IMR-90 (cell line): Measurements from ENCODE around the gene POU4F1. TPM values are rescaled to one million over a fixed set of nuclear protein-coding genes. Genes with fewer than 3 reads are reported as not detected.

Experiments
- ATAC-seq: fragments of 200-7000 bp; cut with Tn5 transposase; 2 replicates; pipeline ENCODE4 v1.9.1; 2020; ENCODE audit warnings: low read depth, mild to moderate bottlenecking, moderate library complexity
- BruUV-seq: library from RNA; stranded (reverse); fragments of 400-500 nt; replicated peaks from 2 replicates; lab custom pipeline; 2021; lab: Mats Ljungman, UMichigan
- CTCF ChIA-PET: fragments of 300-600 bp; formaldehyde crosslinking; extraction: SDS; loops from one replicate; lab custom pipeline; 2021; ENCODE audit warnings: antibody characterized with exemption; lab: Yijun Ruan, JAX
- POLR2A ChIA-PET: fragments of 300-600 bp; sonication (Branson Sonifier 250); formaldehyde crosslinking; loops from one replicate; lab custom pipeline; 2022; ENCODE audit warnings: antibody characterized with exemption; ENCODE audit not compliant: unreplicated experiment; lab: Charles Lee
- DNase-seq: peaks from one replicate; pipeline ENCODE4 v3.0.0; 2013
- H2AFZ ChIP-seq: replicated peaks from 2 replicates; pipeline ENCODE3; 2013; ENCODE audit warnings: low read length, mild to moderate bottlenecking; ENCODE audit not compliant: poor library complexity
- H2AK5ac ChIP-seq: 2 replicates; pipeline ENCODE4 v1.6.1; 2013; ENCODE audit warnings: low read depth, low read length, inconsistent platforms
- H2AK9ac ChIP-seq: replicated peaks from 2 replicates; pipeline ENCODE3; 2013; ENCODE audit warnings: mild to moderate bottlenecking, low read depth, low read length, moderate library complexity; ENCODE audit not compliant: poor library complexity
- H2BK120ac ChIP-seq: 2 replicates; pipeline ENCODE4 v1.6.1; 2013; ENCODE audit warnings: low read depth, low read length, inconsistent platforms
- H2BK15ac ChIP-seq: 3 replicates; pipeline ENCODE4 v1.6.1; 2013; ENCODE audit warnings: low read depth, low read length, inconsistent platforms
- H2BK20ac ChIP-seq: 2 replicates; pipeline ENCODE4 v1.6.1; 2013; ENCODE audit warnings: low read depth, mild to moderate bottlenecking, inconsistent platforms, low read length, moderate library complexity
- H2BK5ac ChIP-seq: 2 replicates; pipeline ENCODE4 v1.6.1; 2013; ENCODE audit warnings: mild to moderate bottlenecking, low read depth, low read length, inconsistent platforms; ENCODE audit not compliant: poor library complexity, severe bottlenecking
- H3K14ac ChIP-seq: replicated peaks from 2 replicates; pipeline ENCODE4 v1.6.1; 2013; ENCODE audit warnings: low read depth, low read length, inconsistent platforms
- H3K18ac ChIP-seq: 2 replicates; pipeline ENCODE4 v1.6.1; 2013; ENCODE audit warnings: low read depth, low read length, control low read depth
- H3K23ac ChIP-seq: 2 replicates; pipeline ENCODE4 v1.6.1; 2013; ENCODE audit warnings: low read depth, low read length, inconsistent platforms
- H3K27ac ChIP-seq: 2 replicates; pipeline ENCODE4 v1.5.1; 2013; ENCODE audit warnings: mild to moderate bottlenecking, control low read depth, low read length; ENCODE audit not compliant: insufficient read depth
- H3K27me3 ChIP-seq: 2 replicates; pipeline ENCODE4 v1.6.1; 2013; ENCODE audit warnings: low read length; ENCODE audit not compliant: control insufficient read depth, insufficient read depth
- H3K36me3 ChIP-seq: 2 replicates; pipeline ENCODE4 v1.6.1; 2013; ENCODE audit warnings: low read length, mixed read lengths; ENCODE audit not compliant: control insufficient read depth, insufficient read depth
- H3K4ac ChIP-seq: 2 replicates; pipeline ENCODE4 v1.6.1; 2013; ENCODE audit warnings: low read depth, low read length, inconsistent platforms
- H3K4me1 ChIP-seq: 2 replicates; pipeline ENCODE4 v1.6.1; 2013; ENCODE audit warnings: low read length, mixed read lengths; ENCODE audit not compliant: control insufficient read depth, insufficient read depth
- H3K4me2 ChIP-seq: 2 replicates; pipeline ENCODE4 v1.6.1; 2013; ENCODE audit warnings: low read depth, mild to moderate bottlenecking, control low read depth, low read length, moderate library complexity
- H3K4me3 ChIP-seq: 2 replicates; pipeline ENCODE4 v1.5.1; 2013; ENCODE audit warnings: low read depth, mild to moderate bottlenecking, control low read depth, low read length, moderate library complexity; ENCODE audit not compliant: insufficient read depth
- H3K56ac ChIP-seq: 2 replicates; pipeline ENCODE4 v1.6.1; 2013; ENCODE audit warnings: low read length, inconsistent platforms; ENCODE audit not compliant: insufficient read depth; ENCODE audit errors: extremely low read depth
- H3K79me1 ChIP-seq, 2 experiments: 2 replicates each; pipeline ENCODE4 v1.6.1; 2013; ENCODE audit warnings: low read length in 2 of 2, inconsistent platforms in 1 of 2, low read depth in 1 of 2
- H3K9ac ChIP-seq: 2 replicates; pipeline ENCODE4 v1.6.1; 2013; ENCODE audit warnings: low read depth, low read length, control low read depth
- H3K9me1 ChIP-seq: 2 replicates; pipeline ENCODE4 v1.6.1; 2013; ENCODE audit warnings: low read length, inconsistent platforms; ENCODE audit not compliant: insufficient read depth
- H3K9me3 ChIP-seq: 2 replicates; pipeline ENCODE4 v1.6.1; 2013; ENCODE audit warnings: low read length; ENCODE audit not compliant: control insufficient read depth, insufficient read depth
- H4K20me1 ChIP-seq: 2 replicates; pipeline ENCODE4 v1.6.1; 2013; ENCODE audit warnings: low read length, inconsistent platforms; ENCODE audit not compliant: insufficient read depth
- H4K5ac ChIP-seq: 2 replicates; pipeline ENCODE4 v1.6.1; 2013; ENCODE audit warnings: mild to moderate bottlenecking, low read depth, low read length, control low read depth
- H4K8ac ChIP-seq, 2 experiments: 2 replicates each; pipeline ENCODE4 v1.6.1; 2013; ENCODE audit warnings: low read depth in 2 of 2, low read length in 2 of 2, control low read depth in 1 of 2, inconsistent platforms in 1 of 2
- H4K91ac ChIP-seq: 2 replicates; pipeline ENCODE4 v1.6.1; 2013; ENCODE audit warnings: low read depth, low read length, inconsistent platforms; ENCODE audit not compliant: insufficient read depth
- BHLHE40 ChIP-seq: fragments of 150-350 bp; IDR thresholded peaks from 2 replicates; pipeline ENCODE4 v1.6.1; 2016; ENCODE audit warnings: mild to moderate bottlenecking, low read depth, low read length
- CEBPB ChIP-seq: IDR thresholded peaks from 2 replicates; pipeline ENCODE4 v1.6.1; 2012; ENCODE audit warnings: low read depth, low read length, improper control_type of control experiment
- CHD1 ChIP-seq: IDR thresholded peaks from 2 replicates; pipeline ENCODE4 v1.6.1; 2012; ENCODE audit warnings: low read depth, low read length, improper control_type of control experiment
- CTCF ChIP-seq: conservative IDR thresholded peaks from 2 replicates; pipeline ENCODE4 v1.5.1; 2012; ENCODE audit warnings: mild to moderate bottlenecking, low read depth, low read length, improper control_type of control experiment
- ELK1 ChIP-seq: fragments of 150-350 bp; IDR thresholded peaks from 2 replicates; pipeline ENCODE4 v1.6.1; 2016; ENCODE audit warnings: low read depth, mild to moderate bottlenecking, low read length, moderate library complexity, borderline replicate concordance
- FOS ChIP-seq: fragments of 150-350 bp; IDR thresholded peaks from 2 replicates; pipeline ENCODE4 v1.6.1; 2016; ENCODE audit warnings: low read depth, low read length
- MAFK ChIP-seq: IDR thresholded peaks from 2 replicates; pipeline ENCODE4 v1.6.1; 2012; ENCODE audit warnings: low read depth, low read length, improper control_type of control experiment
- MAZ ChIP-seq: IDR thresholded peaks from 2 replicates; pipeline ENCODE4 v1.6.1; 2012; ENCODE audit warnings: low read depth, mild to moderate bottlenecking, low read length, improper control_type of control experiment, moderate library complexity, borderline replicate concordance
- MXI1 ChIP-seq: IDR thresholded peaks from 2 replicates; pipeline ENCODE4 v1.6.1; 2012; ENCODE audit warnings: low read depth, mild to moderate bottlenecking, low read length, moderate library complexity, borderline replicate concordance
- NFE2L2 ChIP-seq: fragments of 150-350 bp; IDR thresholded peaks from 2 replicates; pipeline ENCODE4 v1.6.1; 2016; ENCODE audit warnings: low read depth, mild to moderate bottlenecking, low read length
- POLR2A ChIP-seq: IDR thresholded peaks from 2 replicates; pipeline ENCODE4 v1.6.1; 2012; ENCODE audit warnings: mild to moderate bottlenecking, low read depth, low read length
- RAD21 ChIP-seq: IDR thresholded peaks from 2 replicates; pipeline ENCODE4 v1.6.1; 2012; ENCODE audit warnings: low read length, improper control_type of control experiment
- RCOR1 ChIP-seq: IDR thresholded peaks from 2 replicates; pipeline ENCODE4 v1.6.1; 2012; ENCODE audit warnings: mild to moderate bottlenecking, low read length, improper control_type of control experiment; ENCODE audit not compliant: insufficient replicate concordance
- RFX5 ChIP-seq: IDR thresholded peaks from 2 replicates; pipeline ENCODE4 v1.8.0; 2012; ENCODE audit warnings: low read depth, mild to moderate bottlenecking, low read length, moderate library complexity
- SMC3 ChIP-seq: fragments of 150-350 bp; IDR thresholded peaks from 2 replicates; pipeline ENCODE4 v1.6.1; 2016; ENCODE audit warnings: low read depth, mild to moderate bottlenecking, antibody characterized with exemption, low read length, moderate library complexity
- USF2 ChIP-seq: fragments of 150-350 bp; IDR thresholded peaks from 2 replicates; pipeline ENCODE4 v1.6.1; 2017; ENCODE audit warnings: mild to moderate bottlenecking, antibody characterized with exemption, low read length, low read depth
- WGBS, 2 experiments: methylation state at CpG; one replicate each; pipeline versions ENCODE4 v1.1.5 to v1.1.7; 2013; ENCODE audit warnings: missing lambda C conversion rate in 2 of 2; ENCODE audit not compliant: insufficient read length in 1 of 2; ENCODE audit errors: extremely low coverage in 2 of 2; 5-methylcytosine and 5-hydroxymethylcytosine counted together
- dilution Hi-C: fragments of 300-500 bp; cut with HindIII; formaldehyde crosslinking; loops from one replicate; pipeline ENCODE4 v1.14.3; 2018; ENCODE audit warnings: low sequenced_read_pairs; ENCODE audit not compliant: unreplicated experiment
- in situ Hi-C: fragments of 300-500 bp; cut with MboI; formaldehyde crosslinking; loops from 3 replicates; pipeline ENCODE4 v1.14.3; 2019; ENCODE audit warnings: low sequenced_read_pairs, inconsistent platforms, mixed read lengths
- intact Hi-C: fragments of 100-400 bp; cut with micrococcal nuclease; formaldehyde crosslinking; loops from 2 replicates; pipeline ENCODE4 v1.10.0; 2022
- polyA plus RNA-seq, 3 experiments: library from polyadenylated mRNA; depleted of rRNA; stranded (reverse); fragments of >200 nt; gene quantifications; 2 replicates each; pipeline ENCODE4 v1.2.3, GENCODE V29; 2012; ENCODE audit warnings: low replicate concordance in 1 of 3
- total RNA-seq: library from RNA; depleted of rRNA; stranded (reverse); fragments of >200 nt; gene quantifications from 2 replicates; pipeline ENCODE4 v1.2.3, GENCODE V29; 2012

Gene POU4F1
- total and polyA plus RNA-seq, 2 of the 4 experiments (the other 2 are of a cell fraction) = 0.02 TPM; not detected in 1

GRCh38 chr13:78649997-78650716, 46.8 kb upstream of the POU4F1 start:
- H4K20me1 ChIP-seq = peaks cover 22% of the 10 kb centered on the region
- H3K9ac ChIP-seq = no peak overlapping the region
- H2BK5ac ChIP-seq = no peak overlapping the region
- no peak for DNase-seq
- no peak overlapping the region for H4K5ac ChIP-seq
- H3K18ac ChIP-seq = no peak overlapping the region
- H2AK5ac ChIP-seq = no peak overlapping the region
- H2BK20ac ChIP-seq = no peak overlapping the region
- H3K23ac ChIP-seq = no peak overlapping the region
- dilution Hi-C loops = no loop called here
- no peak for ATAC-seq
- no peak overlapping the region for H2AK9ac ChIP-seq
- no peaks in the 10 kb centered on the region for H3K9me1 ChIP-seq
- no peak overlapping the region for H2BK120ac ChIP-seq
- H3K14ac ChIP-seq = no peak overlapping the region
- H3K9me3 ChIP-seq = no peaks in the 10 kb centered on the region
- H3K4ac ChIP-seq = no peak overlapping the region
- no peak overlapping the region for H3K4me2 ChIP-seq
- WGBS, 2 experiments = 67% methylated on average over 1 of the region's 3 CpGs; no CpG with 5 or more reads in 1 of the 2 experiments
- ChIA-PET CTCF (no interaction called here), POLR2A (no interaction called here)
- in situ Hi-C loops = no loop called here
- no peaks in the 10 kb centered on the region for H3K4me1 ChIP-seq
- no peak overlapping the region for H2AFZ ChIP-seq
- no peak overlapping the region for H4K8ac ChIP-seq
- no peak overlapping the region for H2BK15ac ChIP-seq
- no peak overlapping the region for H3K56ac ChIP-seq
- BruUV-seq = no TSS peak
- no peak overlapping the region for H3K4me3 ChIP-seq
- peaks cover 27 to 47% of the 10 kb centered on the region in 2 experiments for H3K79me1 ChIP-seq
- no peak overlapping the region for H4K91ac ChIP-seq
- H3K36me3 ChIP-seq = no peaks in the 10 kb centered on the region
- no peak overlapping the region for H3K27ac ChIP-seq
- intact Hi-C loops = no loop called here
- no peaks in the 10 kb centered on the region for H3K27me3 ChIP-seq
- TF ChIP-seq USF2 = no peak
- no peak for TF ChIP-seq POLR2A
- no peak for TF ChIP-seq MXI1
- no peak for TF ChIP-seq RAD21
- TF ChIP-seq ELK1 = no peak
- no peak for TF ChIP-seq FOS
- TF ChIP-seq RFX5 = no peak
- no peak for TF ChIP-seq RCOR1
- no peak for TF ChIP-seq MAFK
- TF ChIP-seq MAZ = no peak
- no peak for TF ChIP-seq BHLHE40
- no peak for TF ChIP-seq CHD1
- TF ChIP-seq SMC3 = no peak
- no peak for TF ChIP-seq CTCF
- TF ChIP-seq CEBPB = no peak
- TF ChIP-seq NFE2L2 = no peak
